MM.1S (cell line): ENCODE results near the gene GMPR2.

Source experiments
- DNase-seq: peaks from one replicate; pipeline ENCODE4 v3.0.0-alpha.2; 2015
- H2AFZ ChIP-seq: fragments of 300-600 bp; sonication (generic); 2 replicates; pipeline ENCODE4 v1.6.0; 2016; ENCODE audit warnings: antibody characterized with exemption, low read length
- H3F3A ChIP-seq: fragments of 300-600 bp; sonication (generic); 2 replicates; pipeline ENCODE4 v1.6.1; 2016; ENCODE audit warnings: mild to moderate bottlenecking, antibody characterized with exemption, low read length, moderate library complexity, mixed read lengths; ENCODE audit not compliant: insufficient read depth
- H3K27ac ChIP-seq: fragments of 300-600 bp; sonication (generic); 2 replicates; pipeline ENCODE4 v1.5.1; 2016; ENCODE audit warnings: mild to moderate bottlenecking, low read length
- H3K27me3 ChIP-seq: fragments of 300-600 bp; sonication (generic); replicated peaks from 2 replicates; pipeline ENCODE4 v1.6.0; 2016; ENCODE audit warnings: low read length; ENCODE audit not compliant: insufficient read depth
- H3K36me3 ChIP-seq: fragments of 300-600 bp; sonication (generic); replicated peaks from 2 replicates; pipeline ENCODE4 v1.6.1; 2016; ENCODE audit warnings: mild to moderate bottlenecking, low read length, mixed read lengths; ENCODE audit not compliant: insufficient read depth
- H3K4me1 ChIP-seq: fragments of 300-600 bp; sonication (generic); 2 replicates; pipeline ENCODE4 v1.6.1; 2016; ENCODE audit warnings: low read length, mixed read lengths
- H3K4me2 ChIP-seq: fragments of 300-600 bp; sonication (generic); 2 replicates; pipeline ENCODE4 v1.6.0; 2016; ENCODE audit warnings: low read depth, low read length
- H3K4me3 ChIP-seq: fragments of 300-600 bp; sonication (generic); 2 replicates; pipeline ENCODE4 v1.5.1; 2016; ENCODE audit warnings: low read length, mixed read lengths
- H3K79me2 ChIP-seq: fragments of 300-600 bp; sonication (generic); 2 replicates; pipeline ENCODE4 v1.6.1; 2016; ENCODE audit warnings: mixed run types, low read length, mixed read lengths
- H3K9ac ChIP-seq: fragments of 300-600 bp; sonication (generic); 2 replicates; pipeline ENCODE4 v1.6.1; 2016; ENCODE audit warnings: low read length, mixed read lengths
- H3K9me2 ChIP-seq: fragments of 300-600 bp; sonication (generic); replicated peaks from 2 replicates; pipeline ENCODE4 v1.6.1; 2016; ENCODE audit warnings: mild to moderate bottlenecking, low read length, mixed read lengths; ENCODE audit not compliant: insufficient read depth
- H3K9me3 ChIP-seq: fragments of 300-600 bp; sonication (generic); replicated peaks from 2 replicates; pipeline ENCODE4 v1.6.1; 2016; ENCODE audit warnings: mild to moderate bottlenecking, low read length, mixed read lengths; ENCODE audit not compliant: insufficient read depth
- H4K20me1 ChIP-seq: fragments of 300-600 bp; sonication (generic); 2 replicates; pipeline ENCODE4 v1.6.1; 2016; ENCODE audit warnings: mild to moderate bottlenecking, low read length, moderate library complexity, mixed read lengths; ENCODE audit not compliant: insufficient read depth
- CTCF ChIP-seq: fragments of 300-600 bp; sonication (generic); IDR thresholded peaks from 2 replicates; pipeline ENCODE4 v1.5.1; 2016; ENCODE audit warnings: antibody characterized with exemption, low read length, mixed read lengths
- EZH2 ChIP-seq: fragments of 300-600 bp; sonication (generic); optimal IDR thresholded peaks from 2 replicates; pipeline ENCODE3; 2017; ENCODE audit warnings: low read depth, mild to moderate bottlenecking, antibody characterized with exemption, low read length, mixed read lengths
- EZH2phosphoT487 ChIP-seq: fragments of 300-600 bp; sonication (generic); IDR thresholded peaks from 2 replicates; pipeline ENCODE4 v1.6.1; 2018; ENCODE audit warnings: antibody characterized with exemption, low read length

The GMPR2 gene

GRCh38 chr14:24250354-24250753, 17.6 kb downstream of the GMPR2 start:
- Histone ChIP-seq H4K20me1 (no peaks in the 10 kb centered on the region), H3K79me2 (no peaks in the 10 kb centered on the region), H3K4me1 (no peaks in the 10 kb centered on the region), H3K36me3 (no peaks in the 10 kb centered on the region), H3K27ac (no peak overlapping the region), H2AFZ (no peak overlapping the region), H3K9me3 (no peaks in the 10 kb centered on the region), H3F3A (peaks cover 10% of the 10 kb centered on the region; the same call in 1 of the 2 replicates), H3K9ac (no peak overlapping the region), H3K4me2 (no peak overlapping the region), H3K27me3 (no peaks in the 10 kb centered on the region), H3K9me2 (no peaks in the 10 kb centered on the region), H3K4me3 (no peak overlapping the region)
- no peak for DNase-seq
- TF ChIP-seq EZH2, result no peak
- no peak for TF ChIP-seq CTCF
- TF ChIP-seq EZH2phosphoT487, result no peak

GRCh38 chr14:24251880-24252288, 19.2 kb downstream of the GMPR2 start:
- Histone ChIP-seq H3K9me2 (no peaks in the 10 kb centered on the region), H3K4me3 (no peak overlapping the region), H4K20me1 (no peaks in the 10 kb centered on the region), H3K4me1 (no peaks in the 10 kb centered on the region), H3F3A (peaks cover 6% of the 10 kb centered on the region; the same call in 1 of the 2 replicates), H3K9me3 (no peaks in the 10 kb centered on the region), H2AFZ (no peak overlapping the region), H3K4me2 (no peak overlapping the region), H3K36me3 (no peaks in the 10 kb centered on the region), H3K27me3 (no peaks in the 10 kb centered on the region), H3K27ac (no peak overlapping the region), H3K79me2 (no peaks in the 10 kb centered on the region), H3K9ac (no peak overlapping the region)
- no peak for TF ChIP-seq EZH2phosphoT487
- no peak for TF ChIP-seq CTCF
- no peak for TF ChIP-seq EZH2
- DNase-seq, result no peak

- no peak for DNase-seq
- H3K79me2 ChIP-seq, result no peaks in the 10 kb centered on the region
- H3K4me2 ChIP-seq, result no peak overlapping the region
- no peak overlapping the region for H3K4me3 ChIP-seq
- H3K36me3 ChIP-seq, result no peaks in the 10 kb centered on the region
- no peak overlapping the region for H3K9ac ChIP-seq
- 0 out of 2 replicates have a peak, but pooled peaks cover 3% of the 10 kb centered on the region for H3F3A ChIP-seq
- no peak overlapping the region for H3K27ac ChIP-seq
- no peaks in the 10 kb centered on the region for H3K9me3 ChIP-seq
- H3K4me1 ChIP-seq, result no peaks in the 10 kb centered on the region
- TF ChIP-seq CTCF (no peak), EZH2 (no peak), EZH2phosphoT487 (no peak)
- no peaks in the 10 kb centered on the region for H3K9me2 ChIP-seq
- H4K20me1 ChIP-seq, result no peaks in the 10 kb centered on the region
- H3K27me3 ChIP-seq, result no peaks in the 10 kb centered on the region
- H2AFZ ChIP-seq, result no peak overlapping the region
These were observed 19.8 kb downstream of the GMPR2 start for GRCh38 chr14:24252289-24253124.
